H1 (cell line): ENCODE results near the gene CKAP2L. TPM values are rescaled to one million over a fixed set of nuclear protein-coding genes. Genes with fewer than 3 reads are reported as not detected.

Source experiments
- CTCF ChIA-PET: fragments of 300-600 bp; sonication (Branson Sonifier 250); formaldehyde crosslinking; loops from one replicate; lab custom pipeline; 2021; ENCODE audit not compliant: partially characterized antibody; lab: Charles Lee
- POLR2A ChIA-PET: fragments of 300-600 bp; sonication (Branson Sonifier 250); formaldehyde crosslinking; loops from one replicate; lab custom pipeline; 2021; ENCODE audit warnings: inconsistent platforms; ENCODE audit not compliant: partially characterized antibody; lab: Charles Lee
- DNase-seq, 2 experiments: peaks; one replicate each; pipeline versions ENCODE4 v3.0.0 to v3.0.0-alpha.2; 2010 to 2022; ENCODE audit warnings: low spot score in 2 of 2, low read depth in 1 of 2, mixed read lengths in 1 of 2
- FAIRE-seq: peaks from 2 replicates; lab custom pipeline; 2011; peaks lifted over from hg19 to GRCh38; lab: Jason Lieb, UNC
- H2AFZ ChIP-seq: 2 replicates; pipeline ENCODE4 v1.8.1; 2012; ENCODE audit warnings: low read length, inconsistent platforms
- H2AK5ac ChIP-seq: 2 replicates; pipeline ENCODE4 v1.6.1; 2013; ENCODE audit warnings: low read depth, low read length
- H2BK120ac ChIP-seq: replicated peaks from 2 replicates; pipeline ENCODE3; 2013; ENCODE audit warnings: low read depth, low read length, inconsistent platforms
- H2BK12ac ChIP-seq: 2 replicates; pipeline ENCODE4 v1.6.1; 2013; ENCODE audit warnings: low read depth, low read length
- H2BK15ac ChIP-seq: 2 replicates; pipeline ENCODE4 v1.6.1; 2013; ENCODE audit warnings: low read length
- H2BK20ac ChIP-seq: 2 replicates; pipeline ENCODE4 v1.6.1; 2013; ENCODE audit warnings: low read length
- H2BK5ac ChIP-seq: 2 replicates; pipeline ENCODE4 v1.6.1; 2013; ENCODE audit warnings: low read depth, low read length
- H3K14ac ChIP-seq: 2 replicates; pipeline ENCODE4 v1.6.1; 2013; ENCODE audit warnings: inconsistent platforms; ENCODE audit not compliant: insufficient read length
- H3K18ac ChIP-seq: 2 replicates; pipeline ENCODE4 v1.6.1; 2013; ENCODE audit warnings: low read length; ENCODE audit errors: extremely low read depth
- H3K23ac ChIP-seq: 2 replicates; pipeline ENCODE4 v1.6.1; 2013; ENCODE audit warnings: inconsistent platforms; ENCODE audit not compliant: insufficient read length
- H3K23me2 ChIP-seq: 2 replicates; pipeline ENCODE4 v1.6.1; 2013; ENCODE audit warnings: low read depth, low read length
- H3K27ac ChIP-seq: 2 replicates; pipeline ENCODE4 v1.6.1; 2011; ENCODE audit warnings: low read depth, low read length, inconsistent platforms
- H3K27me3 ChIP-seq, 4 experiments: replicated peaks in 1 of 4; 1 replicate in 1 of 4; 2 replicates in 3 of 4; pipeline versions ENCODE4 v1.6.1 to v1.8.1; 2011 to 2013; ENCODE audit warnings: low read length in 3 of 4, mild to moderate bottlenecking in 3 of 4, inconsistent platforms in 2 of 4, mixed read lengths in 2 of 4, moderate library complexity in 1 of 4; ENCODE audit not compliant: control insufficient read depth in 3 of 4, insufficient read depth in 3 of 4; ENCODE audit errors: extremely low read depth in 1 of 4
- H3K36me3 ChIP-seq, 4 experiments: 2 replicates each; pipeline versions ENCODE4 v1.6.1 to v1.8.1; 2011 to 2013; ENCODE audit warnings: mild to moderate bottlenecking in 4 of 4, low read length in 3 of 4, moderate library complexity in 2 of 4, control low read depth in 1 of 4, inconsistent platforms in 1 of 4; ENCODE audit not compliant: insufficient read depth in 4 of 4, control insufficient read depth in 2 of 4
- H3K4ac ChIP-seq: replicated peaks from 2 replicates; pipeline ENCODE3; 2013; ENCODE audit warnings: low read length, low read depth, mixed read lengths, inconsistent platforms; ENCODE audit not compliant: insufficient read length
- H3K4me1 ChIP-seq, 4 experiments: replicated peaks in 1 of 4; 1 replicate in 1 of 4; 2 replicates in 3 of 4; pipeline versions ENCODE4 v1.6.1 to v1.8.1; 2011 to 2013; ENCODE audit warnings: low read length in 3 of 4, inconsistent platforms in 2 of 4, mixed read lengths in 1 of 4; ENCODE audit not compliant: insufficient read depth in 4 of 4, control insufficient read depth in 3 of 4
- H3K4me2 ChIP-seq, 2 experiments: 2 replicates each; pipeline versions ENCODE4 v1.6.1 to v1.8.1; 2011 to 2013; ENCODE audit warnings: low read depth in 2 of 2, low read length in 2 of 2, control low read depth in 1 of 2, inconsistent platforms in 1 of 2, mild to moderate bottlenecking in 1 of 2; ENCODE audit not compliant: insufficient read depth in 1 of 2
- H3K4me3 ChIP-seq, 4 experiments: fragments of 200-600, 300-600 bp in 1 of 4; sonication (generic), shearing (Covaris generic), sonication (Bioruptor Twin) in 1 of 4; 2 replicates each; pipeline versions ENCODE4 v1.5.1 to v1.8.1; 2011 to 2016; ENCODE audit warnings: low read length in 4 of 4, low read depth in 3 of 4, control low read depth in 2 of 4, inconsistent platforms in 2 of 4, mild to moderate bottlenecking in 2 of 4, mixed read lengths in 1 of 4, moderate library complexity in 1 of 4; ENCODE audit not compliant: insufficient read depth in 2 of 4; ENCODE audit errors: extremely low read depth in 1 of 4
- H3K56ac ChIP-seq: replicated peaks from 2 replicates; pipeline ENCODE3; 2013; ENCODE audit warnings: low read depth, mild to moderate bottlenecking, mixed read lengths, low read length, inconsistent platforms; ENCODE audit not compliant: insufficient read length
- H3K79me1 ChIP-seq: 2 replicates; pipeline ENCODE4 v1.6.1; 2013; ENCODE audit warnings: low read depth, low read length, control low read depth
- H3K79me2 ChIP-seq, 2 experiments: 2 replicates each; pipeline versions ENCODE4 v1.6.1 to v1.8.1; 2012 to 2013; ENCODE audit warnings: low read length in 2 of 2, mild to moderate bottlenecking in 2 of 2, inconsistent platforms in 1 of 2; ENCODE audit not compliant: insufficient read depth in 2 of 2, control insufficient read depth in 1 of 2
- H3K9ac ChIP-seq, 4 experiments: replicated peaks in 1 of 4; 1 replicate in 1 of 4; 2 replicates in 3 of 4; pipeline versions ENCODE4 v1.6.1 to v1.8.1; 2011 to 2013; ENCODE audit warnings: low read depth in 3 of 4, low read length in 3 of 4, control low read depth in 2 of 4, mild to moderate bottlenecking in 2 of 4, moderate library complexity in 2 of 4, inconsistent platforms in 1 of 4; ENCODE audit errors: extremely low read depth in 1 of 4
- H3K9me3 ChIP-seq, 2 experiments: 2 replicates each; pipeline versions ENCODE4 v1.6.1 to v1.8.1; 2012 to 2013; ENCODE audit warnings: mild to moderate bottlenecking in 2 of 2, moderate library complexity in 2 of 2, control low read depth in 1 of 2, inconsistent platforms in 1 of 2, low read depth in 1 of 2, low read length in 1 of 2, mixed read lengths in 1 of 2; ENCODE audit not compliant: insufficient read depth in 2 of 2
- H4K20me1 ChIP-seq, 2 experiments: replicated peaks in 1 of 2; 2 replicates each; pipeline versions ENCODE3 to v1.8.1; 2011 to 2013; ENCODE audit warnings: inconsistent platforms in 2 of 2, low read length in 2 of 2, mild to moderate bottlenecking in 1 of 2; ENCODE audit not compliant: insufficient read depth in 2 of 2, control insufficient read depth in 1 of 2
- H4K5ac ChIP-seq: 2 replicates; pipeline ENCODE4 v1.6.1; 2013; ENCODE audit warnings: low read length, low read depth, mixed read lengths, inconsistent platforms; ENCODE audit not compliant: insufficient read length
- H4K8ac ChIP-seq: 2 replicates; pipeline ENCODE4 v1.8.0; 2013; ENCODE audit warnings: mild to moderate bottlenecking, moderate library complexity, low read length, inconsistent platforms; ENCODE audit not compliant: insufficient read depth; ENCODE audit errors: extremely low read depth
- H4K91ac ChIP-seq: replicated peaks from 2 replicates; pipeline ENCODE3; 2013; ENCODE audit warnings: low read length, mixed read lengths, inconsistent platforms; ENCODE audit not compliant: insufficient read length
- ASH2L ChIP-seq: fragments of 200-600, 300-600 bp; sonication (generic); IDR thresholded peaks from one replicate; pipeline ENCODE4 v1.7.1; 2017; ENCODE audit warnings: low read length
- CBX8 ChIP-seq: fragments of 300-800, 300-1000 bp; sonication (generic); IDR thresholded peaks from 2 replicates; pipeline ENCODE4 v1.7.1; 2016; ENCODE audit warnings: low read depth, low read length, borderline replicate concordance
- CTBP2 ChIP-seq: IDR thresholded peaks from 2 replicates; pipeline ENCODE4 v1.7.0; 2011; ENCODE audit warnings: borderline replicate concordance, mild to moderate bottlenecking, moderate library complexity, mixed read lengths, low read length; ENCODE audit not compliant: insufficient read depth, insufficient read length
- KDM4A ChIP-seq: IDR thresholded peaks from one replicate; pipeline ENCODE4 v1.7.1; 2012; ENCODE audit warnings: low read depth, mild to moderate bottlenecking, moderate library complexity, low read length, inconsistent platforms; ENCODE audit not compliant: severe bottlenecking
- KDM5A ChIP-seq: fragments of 200-600 bp; IDR thresholded peaks from 2 replicates; pipeline ENCODE4 v1.7.1; 2012; ENCODE audit warnings: mild to moderate bottlenecking, low read length, inconsistent platforms, mixed read lengths
- MAFK ChIP-seq: IDR thresholded peaks from 2 replicates; pipeline ENCODE4 v1.6.1; 2012; ENCODE audit warnings: low read depth, mild to moderate bottlenecking, improper control_type of control experiment, low read length
- NRF1 ChIP-seq: IDR thresholded peaks from 2 replicates; pipeline ENCODE4 v1.6.1; 2011; ENCODE audit warnings: mild to moderate bottlenecking, low read depth, low read length, improper control_type of control experiment
- PHF8 ChIP-seq: fragments of 200-600 bp; sonication (generic); conservative IDR thresholded peaks from 2 replicates; pipeline ENCODE4 v1.7.1; 2012; ENCODE audit warnings: low read depth, mild to moderate bottlenecking, inconsistent platforms, low read length, moderate library complexity
- POLR2A ChIP-seq, 2 experiments: IDR thresholded peaks; 1 replicate in 1 of 2; 2 replicates in 1 of 2; pipeline ENCODE4 v1.6.1; 2011; ENCODE audit warnings: low read depth in 2 of 2, low read length in 2 of 2, mild to moderate bottlenecking in 2 of 2; ENCODE audit errors: control extremely low read depth in 1 of 2
- POLR2AphosphoS5 ChIP-seq: IDR thresholded peaks from 2 replicates; pipeline ENCODE4 v1.6.1; 2011; ENCODE audit warnings: low read depth, low read length
- POU5F1 ChIP-seq: IDR thresholded peaks from 2 replicates; pipeline ENCODE4 v1.6.1; 2011; ENCODE audit warnings: low read depth, mild to moderate bottlenecking, low read length, moderate library complexity
- SAP30 ChIP-seq: fragments of 300-600 bp; sonication (generic); IDR thresholded peaks from 2 replicates; pipeline ENCODE4 v1.7.1; 2012; ENCODE audit warnings: low read length, moderate library complexity, mild to moderate bottlenecking, inconsistent platforms; ENCODE audit not compliant: insufficient read depth, insufficient replicate concordance
- TAF1 ChIP-seq: IDR thresholded peaks from 2 replicates; pipeline ENCODE4 v1.6.1; 2011; ENCODE audit warnings: mild to moderate bottlenecking, low read depth, low read length
- TBP ChIP-seq: IDR thresholded peaks from 2 replicates; pipeline ENCODE4 v1.6.1; 2011; ENCODE audit warnings: low read depth, low read length, improper control_type of control experiment
- TCF12 ChIP-seq: IDR thresholded peaks from 2 replicates; pipeline ENCODE4 v1.6.1; 2011; ENCODE audit warnings: low read depth, mild to moderate bottlenecking, low read length
- ZNF274 ChIP-seq: IDR thresholded peaks from 2 replicates; pipeline ENCODE4 v1.7.0; 2012; ENCODE audit warnings: low read length, borderline replicate concordance; ENCODE audit errors: extremely low read depth
- WGBS, 2 experiments: shearing (Covaris generic) in 1 of 2; methylation state at CpG; one replicate each; pipeline versions ENCODE4 v1.1.6 to v1.1.7; 2013 to 2015; ENCODE audit warnings: low lambda C conversion rate in 2 of 2, mixed read lengths in 2 of 2, inconsistent platforms in 1 of 2, low coverage in 1 of 2, missing lambda C conversion rate in 1 of 2; ENCODE audit not compliant: insufficient replicate concordance in 2 of 2, insufficient coverage in 1 of 2, insufficient read length in 1 of 2; ENCODE audit errors: extremely low coverage in 1 of 2, missing lambda C conversion rate in 1 of 2; 5-methylcytosine and 5-hydroxymethylcytosine counted together
- polyA plus RNA-seq, 7 experiments: library from polyadenylated mRNA; depleted of rRNA in 3 of 7; stranded (reverse) in 5 of 7; unstranded in 2 of 7; fragments of >200 nt in 5 of 7; fragments of 200-250 nt in 2 of 7; gene quantifications; 1 replicate in 5 of 7; 2 replicates in 1 of 7; 4 replicates in 1 of 7; pipeline versions ENCODE4 v1.2.1 to v1.2.3, GENCODE V29; 2011 to 2013; ENCODE audit warnings: missing spikeins in 2 of 7, mixed read lengths in 2 of 7
- total RNA-seq: library from RNA; stranded (reverse); fragmentation: NEBNext Ultra II Directional; extraction: Animal tissue kit (Norgen Biotek cat#: 25700); gene quantifications from 2 replicates; pipeline ENCODE4 v1.2.1, GENCODE V29; 2021

The CKAP2L gene
- total and polyA plus RNA-seq, 2 of the 8 experiments (the other 6 are each of a cell fraction or from before 2014, with no cell fraction given) = 2.5 to 20.7 TPM

GRCh38 chr2:112776113-112776512 lies 11.7 kb upstream of the CKAP2L start:
- Histone ChIP-seq H2BK15ac (no peak overlapping the region), H3K14ac (no peak overlapping the region), H3K56ac (no peak overlapping the region), H3K18ac (no peak overlapping the region), H4K5ac (no peak overlapping the region), H4K8ac (no peak overlapping the region), H3K36me3 (no peaks in the 10 kb centered on the region), H3K27ac (no peak overlapping the region), H2BK5ac (no peak overlapping the region), H3K4ac (no peak overlapping the region), H2BK12ac (no peak overlapping the region), H3K79me1 (no peaks in the 10 kb centered on the region), H2AFZ (no peak overlapping the region), H2BK120ac (no peak overlapping the region), H4K91ac (no peak overlapping the region), H3K4me1 (no peaks in the 10 kb centered on the region), H3K9me3 (no peaks in the 10 kb centered on the region), H2BK20ac (no peak overlapping the region), H3K23ac (no peak overlapping the region), H3K4me2 (no peak overlapping the region), H2AK5ac (no peak overlapping the region), H3K27me3 (no peaks in the 10 kb centered on the region), H3K23me2 (no peaks in the 10 kb centered on the region; the same call in 1 of the 2 replicates), H3K79me2 (no peaks in the 10 kb centered on the region), H3K9ac (no peak overlapping the region), H3K4me3 (no peak overlapping the region), H4K20me1 (no peaks in the 10 kb centered on the region)
- ChIA-PET POLR2A (interaction anchor here (0.5 kb wide), 1 partner anchor 8 kb away, joined by 3 read pairs; no protein-coding TSS in a partner anchor), CTCF (no interaction called here)
- TF ChIP-seq KDM4A (no peak), TBP (no peak), KDM5A (no peak), TAF1 (no peak), ZNF274 (no peak), PHF8 (no peak), POLR2A (IDR thresholded peaks at IDR 0.05; ENCODE audit: control extremely low read depth in 1 of 2, low read depth in 2 of 2, low read length in 2 of 2) (no peak), CTBP2 (no peak), SAP30 (no peak), MAFK (no peak), NRF1 (no peak), CBX8 (no peak), TCF12 (no peak), POU5F1 (no peak), POLR2AphosphoS5 (no peak), ASH2L (no peak)
- FAIRE-seq (no peak), DNase-seq (no peak)
- 100% methylated on average over 1 of the region's 3 CpGs; no CpG with 5 or more reads in 1 of the 2 experiments for WGBS, 2 experiments
